Lower lobe of right lung (tissue), 2 donors: ENCODE results near the gene RARS2. TPM values are rescaled to one million over a fixed set of nuclear protein-coding genes. Genes with fewer than 3 reads are reported as not detected.

Source experiments
- ATAC-seq, 2 donors: fragments of 200-7000 bp; cut with Tn5 transposase; one replicate each; pipeline ENCODE4 v1.9.1; 2020 to 2022; ENCODE audit warnings: mild to moderate bottlenecking in 2 of 2, moderate library complexity in 2 of 2
- DNase-seq: peaks from one replicate; pipeline ENCODE4 v3.0.0-alpha.2; 2020
- H3K27ac ChIP-seq: fragments of 200-600 bp; one replicate; pipeline ENCODE4 v1.8.0; 2022
- H3K27me3 ChIP-seq: fragments of 200-600 bp; one replicate; pipeline ENCODE4 v1.8.0; 2022; ENCODE audit warnings: low read depth
- H3K36me3 ChIP-seq: fragments of 200-600 bp; one replicate; pipeline ENCODE4 v1.8.0; 2022; ENCODE audit warnings: mild to moderate bottlenecking
- H3K4me1 ChIP-seq: fragments of 200-600 bp; one replicate; pipeline ENCODE4 v1.8.0; 2022
- H3K4me3 ChIP-seq: fragments of 200-600 bp; one replicate; pipeline ENCODE4 v1.8.0; 2022; ENCODE audit warnings: mild to moderate bottlenecking
- H3K9me3 ChIP-seq: fragments of 200-600 bp; one replicate; pipeline ENCODE4 v1.8.0; 2022
- intact Hi-C: fragments of 100-400 bp; cut with DNase I; formaldehyde crosslinking; loops from one replicate; pipeline ENCODE4 v1.11.0; 2022
- total RNA-seq: library from RNA; stranded (reverse); fragmentation: NEBNext Ultra II Directional; extraction: Animal tissue kit (Norgen Biotek cat#: 25700); gene quantifications from one replicate; pipeline ENCODE4 v1.2.1, GENCODE V29; 2021
- TF ChIP-seq, protein P1 (sequence below): fragments of 200-600 bp; IDR thresholded peaks from one replicate; pipeline ENCODE4 v1.8.0; 2022; ENCODE audit warnings: antibody characterized with exemption, mild to moderate bottlenecking
- donor health status: DM: no; HTN: yes; CAD: no; lungs with severe emphysema.

The RARS2 gene
- total RNA-seq, 1 donor from 2014 or later, result 26.4 TPM

DNA sequence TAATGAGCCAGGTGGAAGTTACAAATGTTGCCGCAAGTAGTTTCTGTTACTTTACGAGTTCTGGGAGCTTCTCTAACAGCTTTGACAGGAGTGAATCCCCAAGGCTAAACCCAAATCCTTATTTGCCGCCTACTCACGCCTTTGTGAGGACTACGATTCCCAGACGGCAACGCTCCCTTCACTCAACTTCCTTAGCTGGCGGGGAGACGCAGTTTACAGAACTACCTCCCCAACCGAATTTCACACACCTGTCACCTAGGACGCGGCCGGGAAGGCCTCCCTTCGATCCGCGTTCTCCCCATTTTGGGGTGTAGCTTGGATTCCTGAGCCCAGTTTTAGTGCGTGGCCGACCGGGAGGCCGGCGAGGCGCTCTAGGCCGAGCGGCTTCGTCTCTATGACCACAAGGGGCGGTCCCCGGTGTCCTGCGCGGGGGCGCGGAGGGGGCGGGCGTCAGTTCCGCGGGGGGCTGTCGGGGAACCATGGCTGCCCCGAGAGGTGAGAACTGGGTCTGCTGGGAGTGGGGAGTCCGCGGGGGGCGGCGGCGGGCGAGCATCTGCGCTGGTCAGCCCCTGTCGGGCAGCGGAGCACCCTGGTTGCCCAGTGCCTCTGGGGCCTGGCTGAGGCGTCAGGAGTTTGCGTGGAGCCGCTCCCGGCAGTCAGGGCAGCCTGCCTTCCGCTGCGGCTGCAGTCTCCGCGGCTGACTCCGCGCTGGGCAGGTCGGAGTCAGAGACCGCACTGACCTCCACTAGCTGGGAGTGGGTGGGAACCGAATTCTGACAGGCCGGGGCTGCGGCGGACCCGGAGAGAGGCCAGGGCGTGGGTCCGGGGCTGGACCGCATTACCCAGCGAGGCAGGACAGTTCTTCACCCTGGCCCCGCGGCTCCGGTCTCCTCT, 117.0 kb downstream of the RARS2 start, which contains the start of gene SLC35A1:
SLC35A1 (plus strand) TSS at position 450 of the 894 bp plus-strand sequence; CDS start at position 480, 30 bp downstream.
- ATAC-seq, result peak; percentile 99
- peak within 1 kb of the TSS; percentile 98 for H3K27ac ChIP-seq
- H3K4me3 ChIP-seq, result peak within 1 kb of the TSS; percentile 82
- H3K9me3 ChIP-seq, result no peaks in the 10 kb centered on the region
- peak; percentile 92 for DNase-seq
- no peaks in the 10 kb centered on the region for H3K27me3 ChIP-seq
- intact Hi-C loops, result no loop called here
- peaks cover 35% of the 10 kb centered on the region for H3K4me1 ChIP-seq
- TF ChIP-seq, protein P1, sequence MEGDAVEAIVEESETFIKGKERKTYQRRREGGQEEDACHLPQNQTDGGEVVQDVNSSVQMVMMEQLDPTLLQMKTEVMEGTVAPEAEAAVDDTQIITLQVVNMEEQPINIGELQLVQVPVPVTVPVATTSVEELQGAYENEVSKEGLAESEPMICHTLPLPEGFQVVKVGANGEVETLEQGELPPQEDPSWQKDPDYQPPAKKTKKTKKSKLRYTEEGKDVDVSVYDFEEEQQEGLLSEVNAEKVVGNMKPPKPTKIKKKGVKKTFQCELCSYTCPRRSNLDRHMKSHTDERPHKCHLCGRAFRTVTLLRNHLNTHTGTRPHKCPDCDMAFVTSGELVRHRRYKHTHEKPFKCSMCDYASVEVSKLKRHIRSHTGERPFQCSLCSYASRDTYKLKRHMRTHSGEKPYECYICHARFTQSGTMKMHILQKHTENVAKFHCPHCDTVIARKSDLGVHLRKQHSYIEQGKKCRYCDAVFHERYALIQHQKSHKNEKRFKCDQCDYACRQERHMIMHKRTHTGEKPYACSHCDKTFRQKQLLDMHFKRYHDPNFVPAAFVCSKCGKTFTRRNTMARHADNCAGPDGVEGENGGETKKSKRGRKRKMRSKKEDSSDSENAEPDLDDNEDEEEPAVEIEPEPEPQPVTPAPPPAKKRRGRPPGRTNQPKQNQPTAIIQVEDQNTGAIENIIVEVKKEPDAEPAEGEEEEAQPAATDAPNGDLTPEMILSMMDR, result peak; percentile 38
- H3K36me3 ChIP-seq, result peaks cover 6% of the 10 kb centered on the region

DNA sequence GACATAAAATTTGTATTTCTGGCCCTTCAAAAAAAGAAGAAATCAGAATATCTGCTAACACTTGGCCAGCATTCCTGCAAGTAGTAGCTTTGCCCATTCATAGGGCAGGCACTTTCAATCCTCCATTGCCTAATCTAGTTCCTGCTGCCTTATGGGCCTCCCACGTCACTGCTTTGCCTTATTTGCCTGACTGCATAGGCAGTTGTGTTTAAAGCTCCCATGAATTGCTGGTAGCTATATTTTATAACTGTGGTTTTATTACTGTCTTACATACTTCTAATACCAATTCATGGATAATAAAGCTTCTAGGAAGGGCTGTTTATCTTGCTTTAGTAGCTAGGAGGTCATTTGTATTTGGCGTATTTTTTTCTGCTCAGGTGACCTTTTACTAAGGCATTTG, 124.7 kb downstream of the RARS2 start:
- intact Hi-C loops, result no loop called here
- DNase-seq, result no peak

More for the DNA sequence above, 124.7 kb downstream of the RARS2 start:
- Histone ChIP-seq H3K27me3 (no peaks in the 10 kb centered on the region), H3K4me3 (no peak overlapping the region), H3K36me3 (no peaks in the 10 kb centered on the region), H3K27ac (no peak overlapping the region), H3K4me1 (no peaks in the 10 kb centered on the region), H3K9me3 (no peaks in the 10 kb centered on the region)
- no peak for ATAC-seq
- TF ChIP-seq, protein P1, result no peak

Other genes starting within 250 kb of the RARS2 start
- gene C6orf163, start 245.2 kb downstream of the RARS2 start, total RNA-seq, result 4.2 TPM
- 3.9 TPM for gene CFAP206, start 182.0 kb downstream of the RARS2 start, total RNA-seq
- gene SLC35A1, start 117.0 kb downstream of the RARS2 start, total RNA-seq, result 41.0 TPM
- 16.6 TPM for gene ORC3, start 148 bp upstream of the RARS2 start, total RNA-seq
- 67.6 TPM for gene AKIRIN2, start 112.2 kb upstream of the RARS2 start, total RNA-seq